ENCODE results near the gene PLEKHA7.
A peak's percentile ranks its signal among the peaks of the same experiment; 100 is the strongest.

PLEKHA7 gene

DNA sequence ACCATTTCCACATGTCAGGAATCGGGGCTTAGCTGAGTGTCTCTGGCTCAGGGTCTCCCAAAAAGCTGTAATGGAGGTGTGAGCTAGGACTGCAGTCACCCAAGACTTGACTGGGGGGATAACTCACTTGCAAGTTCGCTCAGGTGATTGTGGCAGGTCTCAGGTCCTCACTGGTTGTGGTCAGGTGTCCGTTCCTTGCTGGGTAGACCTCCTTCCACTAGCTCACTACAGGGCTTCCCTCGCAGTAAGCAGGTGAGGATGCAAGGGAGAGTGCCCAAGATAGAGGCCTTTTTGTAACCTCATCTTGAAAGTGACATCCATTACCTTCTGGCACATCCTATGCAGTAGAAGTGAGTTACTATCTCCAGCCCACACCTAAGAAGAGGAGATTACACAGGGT is 246.3 kb downstream of the PLEKHA7 start:
- DNase-seq: no peak

DNA sequence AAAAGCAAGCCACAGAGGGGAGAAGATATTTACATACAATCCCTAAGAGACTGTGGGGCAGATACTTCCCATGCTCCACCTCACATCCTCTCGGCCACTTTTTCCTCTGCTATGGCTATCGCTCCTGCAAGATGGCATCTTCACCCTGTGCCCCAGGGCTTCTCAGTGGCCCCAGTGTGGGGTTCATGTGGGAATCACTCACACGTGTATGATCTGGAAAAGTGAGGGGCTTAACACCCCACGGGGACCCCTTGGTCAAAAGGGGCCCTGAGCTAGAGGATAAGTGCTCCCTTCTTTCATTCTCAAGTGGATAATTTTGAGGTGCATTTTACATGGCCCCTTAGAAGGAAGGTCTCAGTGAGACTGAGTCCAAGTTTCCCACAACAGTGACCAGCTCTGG is 247.1 kb downstream of the PLEKHA7 start:
- no peak for DNase-seq

DNA sequence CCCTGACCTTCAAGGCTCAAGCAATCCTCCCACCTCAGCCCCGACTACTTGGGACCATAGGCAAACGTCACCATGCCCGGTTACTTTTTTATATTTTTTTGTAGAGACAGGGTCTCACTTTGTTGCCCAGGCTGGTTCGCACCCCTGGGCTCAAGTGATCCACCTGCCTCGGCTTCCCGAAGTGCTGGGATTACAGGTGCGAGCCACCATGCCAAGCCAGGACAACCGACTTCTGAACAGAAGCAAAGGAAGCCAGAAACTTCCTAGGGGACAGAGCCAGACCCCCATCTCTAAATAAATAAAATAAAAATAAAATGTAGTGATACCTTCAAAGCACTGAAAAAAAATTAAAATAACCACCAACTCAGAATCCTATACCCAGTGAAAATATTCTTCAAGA is 249.3 kb downstream of the PLEKHA7 start:
- no peak for DNase-seq

DNA sequence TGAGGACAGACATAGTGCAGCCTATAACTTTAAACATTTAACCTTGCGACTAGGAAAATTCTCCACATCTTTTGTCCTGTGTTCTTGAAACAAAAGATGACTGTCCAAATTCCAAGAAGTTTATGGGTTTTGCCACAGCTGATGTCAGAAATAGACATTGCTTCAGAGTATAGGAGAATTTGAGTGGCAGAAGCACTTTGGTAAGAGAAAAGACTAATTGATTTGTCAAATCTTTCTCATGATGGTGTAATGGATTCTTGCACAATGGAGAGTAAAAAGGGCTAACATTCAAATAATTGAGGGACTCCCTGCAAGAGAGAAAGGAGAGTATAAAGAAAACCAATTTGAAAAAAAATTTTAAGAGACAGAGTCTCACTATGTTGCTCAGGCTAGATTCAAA is 250.5 kb downstream of the PLEKHA7 start:
- no peak for DNase-seq

DNA sequence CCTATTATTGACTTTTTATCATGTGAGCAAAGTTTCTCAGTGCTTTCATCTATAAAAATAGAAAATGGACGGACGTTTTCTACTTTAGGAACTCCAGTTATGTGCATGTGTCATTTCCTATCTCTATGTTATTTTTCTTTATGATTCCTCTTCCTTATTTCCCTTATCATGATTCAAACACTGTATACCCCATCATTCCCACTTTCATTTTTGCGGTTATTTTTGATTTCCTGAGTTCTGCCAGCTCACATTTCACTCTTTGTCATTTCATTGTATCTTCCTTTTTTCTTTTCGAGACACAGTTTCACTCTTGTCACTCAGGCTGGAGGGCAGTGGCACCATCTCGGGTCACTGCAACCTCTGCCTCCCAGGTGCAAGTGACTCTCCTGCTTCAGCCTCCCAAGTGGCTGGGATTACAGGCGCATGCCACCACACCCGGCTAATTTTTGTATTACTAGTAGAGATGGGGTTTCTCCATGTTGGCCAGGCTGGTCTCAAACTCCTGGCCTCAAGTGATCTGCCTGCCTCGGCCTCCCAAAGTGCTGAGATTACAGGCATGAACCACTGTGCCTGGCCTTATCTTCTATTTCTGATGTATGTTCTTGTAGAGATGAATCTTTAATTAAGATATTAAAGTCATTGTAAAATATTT is 254.2 kb downstream of the PLEKHA7 start:
- no peak for DNase-seq

DNA sequence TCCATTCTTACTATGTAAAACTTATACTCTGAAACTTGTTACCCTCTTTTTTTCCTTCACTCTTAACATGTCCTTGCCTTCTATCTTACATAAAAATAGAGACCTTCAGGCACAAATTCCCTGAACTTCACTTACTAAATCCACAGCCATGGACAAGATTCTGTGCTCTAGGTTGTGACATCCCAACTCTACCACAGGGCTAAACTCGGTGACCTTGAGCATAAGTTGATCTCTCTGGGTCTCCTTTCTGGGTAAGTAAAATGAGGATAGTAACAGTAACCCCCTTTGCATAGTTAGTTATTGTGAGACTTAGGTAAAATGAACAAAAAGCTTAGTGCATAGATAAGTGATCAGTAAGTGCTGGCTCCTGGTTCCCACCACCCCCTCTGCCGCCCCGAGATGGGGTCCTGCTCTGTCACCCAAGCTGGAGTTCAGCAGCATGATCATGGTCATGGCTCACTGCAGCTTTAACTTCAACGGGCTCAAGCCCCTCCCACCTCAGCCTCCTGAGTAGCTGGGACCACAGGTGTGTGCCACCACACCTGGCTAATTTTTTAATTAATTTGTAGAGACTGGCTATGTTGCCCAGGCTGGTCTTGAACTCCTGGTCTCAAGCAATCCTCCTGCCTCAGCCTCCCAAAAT is 255.7 kb downstream of the PLEKHA7 start:
- DNase-seq: no peak

DNA sequence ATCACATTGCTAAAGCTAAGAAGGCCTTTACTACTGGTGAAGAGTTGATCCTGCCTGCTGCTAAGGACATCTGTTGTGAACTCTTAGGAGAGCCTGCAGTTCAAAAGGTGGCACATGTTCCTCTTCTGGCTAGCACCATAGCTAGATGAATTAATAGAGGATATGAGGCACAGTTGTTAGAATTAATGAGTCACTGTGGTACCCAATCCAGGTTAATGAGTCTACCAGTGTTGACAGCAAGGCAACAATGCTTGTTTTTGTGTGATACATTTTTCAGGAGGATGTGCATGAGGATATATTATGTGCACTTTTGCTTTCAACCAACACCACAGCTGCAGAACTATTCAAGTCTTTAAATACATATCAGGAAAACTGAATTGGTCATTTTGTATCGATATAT is 263.8 kb downstream of the PLEKHA7 start:
- no peak for DNase-seq

DNA sequence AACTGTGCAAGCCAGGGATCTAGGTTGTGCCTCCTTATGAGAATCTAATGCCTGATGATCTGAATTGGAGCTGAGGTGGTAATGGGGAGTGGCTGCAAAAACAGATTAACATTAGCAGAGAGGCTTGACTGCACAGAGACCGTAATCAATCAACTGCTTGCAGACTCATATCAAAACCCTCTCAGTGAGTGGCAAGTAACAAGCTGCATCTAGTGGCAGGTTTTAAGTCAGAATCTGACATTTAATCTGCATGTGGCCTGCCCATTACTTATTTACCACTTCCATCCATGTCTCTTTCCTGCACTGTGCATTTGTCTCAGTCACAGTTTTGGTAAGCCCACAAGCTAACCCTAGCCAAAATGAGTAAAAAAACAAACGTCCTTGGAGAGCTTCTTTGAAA is 264.5 kb downstream of the PLEKHA7 start:
- no peak for DNase-seq

DNA sequence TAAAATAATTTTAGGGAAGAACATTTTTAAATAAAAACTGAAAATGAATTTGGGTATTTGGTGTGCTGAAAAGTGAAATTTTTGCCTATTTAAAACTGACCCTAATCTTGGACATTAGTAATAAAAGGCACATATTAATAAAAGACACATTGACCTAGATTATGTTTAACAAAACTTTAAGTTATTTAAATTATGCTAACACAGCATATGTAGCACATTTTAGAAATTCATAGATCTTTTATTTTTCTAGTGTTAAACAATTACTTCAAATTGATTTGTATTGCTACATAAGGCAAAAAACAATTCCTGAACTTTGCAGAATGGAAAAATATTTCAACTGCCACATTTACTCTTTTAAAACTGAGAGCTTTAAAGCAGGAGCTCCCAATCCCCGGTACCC is 265.1 kb downstream of the PLEKHA7 start:
- DNase-seq: no peak

DNA sequence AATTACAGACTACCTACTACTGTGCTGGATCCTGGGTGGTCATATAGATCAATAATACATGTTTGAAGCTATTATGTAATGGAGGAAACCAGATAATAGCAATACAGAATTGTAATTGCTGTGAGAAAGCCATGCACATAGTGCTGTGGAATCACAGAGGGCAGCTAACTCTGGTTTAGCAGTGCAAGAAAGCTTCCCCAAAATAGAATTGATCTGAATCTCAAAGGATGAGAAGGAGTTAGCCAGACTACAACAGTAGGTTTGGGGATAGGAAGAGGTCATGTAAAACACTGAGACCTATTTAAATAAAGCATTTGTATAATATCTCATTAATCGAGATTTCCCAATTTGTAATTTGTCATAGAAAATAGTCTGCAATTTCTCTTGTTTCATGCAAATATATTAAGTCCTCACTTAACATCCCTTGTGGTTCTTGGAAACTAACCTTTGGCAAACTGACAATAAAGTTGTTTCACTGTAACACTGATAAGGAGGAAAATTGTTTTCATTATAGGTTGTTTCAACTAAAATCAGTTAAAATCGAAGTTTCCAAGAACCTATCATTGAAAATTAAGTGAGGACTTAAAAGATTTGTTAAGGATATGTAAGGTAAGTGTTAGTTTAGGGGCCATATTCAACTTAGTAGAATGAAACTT is 268.1 kb downstream of the PLEKHA7 start:
- DNase-seq: no peak

DNA sequence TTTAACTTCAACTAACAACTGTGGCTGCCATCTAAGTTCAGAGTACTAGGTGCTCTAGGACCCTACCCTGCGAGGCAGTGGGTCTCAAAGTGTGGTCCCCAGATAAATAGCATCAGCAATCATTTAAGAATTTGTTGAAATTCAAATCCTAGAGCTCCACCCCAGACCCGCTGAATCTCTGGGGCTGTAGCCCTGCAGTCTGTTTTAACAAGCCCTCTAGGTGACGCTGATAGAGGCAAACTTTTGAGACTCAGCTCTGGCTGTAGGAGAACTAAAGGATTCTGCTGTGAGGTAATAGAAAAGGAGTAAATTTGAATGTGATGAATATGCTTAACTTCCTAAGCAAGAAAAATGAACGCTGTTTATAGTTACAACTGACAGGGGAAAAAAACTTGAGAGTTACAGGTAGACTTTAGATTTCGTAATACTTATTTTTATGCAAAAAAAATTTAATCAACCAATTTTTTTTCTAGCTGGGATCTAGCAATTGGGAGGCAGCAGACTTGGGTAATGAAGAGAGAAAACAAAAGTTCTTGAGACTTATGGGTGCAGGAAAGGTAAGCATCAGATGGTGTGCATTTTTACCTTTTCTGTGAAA is 270.0 kb downstream of the PLEKHA7 start:
- no peak for DNase-seq

DNA sequence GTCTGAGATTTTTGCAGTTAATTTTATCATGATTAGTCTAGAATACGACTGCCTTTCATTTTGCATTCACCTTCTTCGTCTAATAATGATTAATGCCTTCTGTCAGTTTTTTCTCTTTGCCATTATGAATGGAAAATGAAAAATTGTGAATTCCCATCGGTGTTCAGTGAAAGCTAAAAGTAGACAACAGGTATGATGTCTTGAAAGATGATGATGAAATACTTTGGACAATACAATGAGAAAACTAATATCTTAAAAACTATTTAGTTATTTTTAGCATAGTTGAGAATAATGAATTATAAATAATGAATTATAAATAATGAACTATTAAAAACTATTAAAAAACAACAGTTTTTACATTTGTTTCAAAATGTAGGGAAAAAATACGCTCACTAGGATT is 270.7 kb downstream of the PLEKHA7 start:
- DNase-seq: no peak

DNA sequence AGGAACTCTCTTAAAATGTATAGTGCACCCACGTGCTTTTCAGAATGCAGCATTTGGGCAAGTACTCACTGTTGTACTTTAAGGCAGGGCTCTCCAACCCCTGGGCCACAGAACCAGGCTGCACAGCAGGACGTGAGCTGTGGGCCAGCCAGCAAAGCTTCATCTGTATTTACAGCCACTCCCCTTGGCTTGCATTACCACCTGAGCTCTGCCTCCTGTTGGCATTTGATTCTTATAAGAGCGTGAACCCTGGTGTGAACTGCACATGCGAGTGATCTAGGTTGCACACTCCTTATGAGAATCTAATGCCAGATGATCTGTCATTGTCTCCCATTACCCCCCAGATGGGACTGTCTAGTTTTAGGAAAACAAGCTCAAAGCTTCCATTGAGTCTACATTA is 272.7 kb downstream of the PLEKHA7 start:
- DNase-seq: no peak

DNA sequence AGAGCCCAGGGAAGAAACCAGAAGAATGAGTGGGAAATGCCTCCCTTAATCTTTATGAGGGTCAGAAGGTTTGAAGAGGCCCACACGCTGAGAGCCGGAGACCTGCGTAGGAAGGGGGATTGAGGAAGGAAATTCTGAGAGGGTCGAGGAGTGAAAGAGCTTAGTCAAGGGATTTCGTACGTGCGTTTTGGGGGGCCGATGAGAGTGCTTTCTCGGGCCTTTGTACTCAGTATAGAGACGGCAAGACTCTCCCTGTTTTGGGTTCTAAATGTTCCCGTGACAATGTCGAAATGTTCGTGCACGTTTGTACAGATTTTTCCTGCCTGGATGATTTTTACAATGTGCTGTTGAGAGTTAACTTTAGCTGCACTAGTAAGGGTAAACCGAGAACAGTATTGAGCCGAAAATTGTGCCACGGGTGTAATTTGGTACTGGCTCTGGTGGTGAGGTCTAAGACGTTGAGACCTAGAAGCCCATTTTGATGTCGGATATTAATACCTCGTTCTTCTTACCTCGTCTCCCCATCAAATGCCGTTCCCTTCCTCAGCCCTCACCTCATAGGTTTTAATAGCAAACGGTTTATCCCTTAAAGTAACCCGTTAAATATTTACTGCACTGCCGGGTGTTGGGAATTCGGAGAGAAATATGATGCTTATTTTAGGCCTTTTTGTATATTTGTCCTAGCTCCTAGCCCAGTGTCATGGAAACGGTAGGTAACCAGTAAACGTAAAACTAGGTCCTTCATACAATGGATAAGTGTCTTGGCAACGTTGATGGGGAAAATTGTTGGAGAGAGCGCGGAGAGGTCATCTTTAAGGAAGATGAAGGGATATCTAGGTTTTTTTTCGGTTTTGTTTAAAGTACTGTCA is 275.0 kb downstream of the PLEKHA7 start:
- DNase-seq: no peak

DNA sequence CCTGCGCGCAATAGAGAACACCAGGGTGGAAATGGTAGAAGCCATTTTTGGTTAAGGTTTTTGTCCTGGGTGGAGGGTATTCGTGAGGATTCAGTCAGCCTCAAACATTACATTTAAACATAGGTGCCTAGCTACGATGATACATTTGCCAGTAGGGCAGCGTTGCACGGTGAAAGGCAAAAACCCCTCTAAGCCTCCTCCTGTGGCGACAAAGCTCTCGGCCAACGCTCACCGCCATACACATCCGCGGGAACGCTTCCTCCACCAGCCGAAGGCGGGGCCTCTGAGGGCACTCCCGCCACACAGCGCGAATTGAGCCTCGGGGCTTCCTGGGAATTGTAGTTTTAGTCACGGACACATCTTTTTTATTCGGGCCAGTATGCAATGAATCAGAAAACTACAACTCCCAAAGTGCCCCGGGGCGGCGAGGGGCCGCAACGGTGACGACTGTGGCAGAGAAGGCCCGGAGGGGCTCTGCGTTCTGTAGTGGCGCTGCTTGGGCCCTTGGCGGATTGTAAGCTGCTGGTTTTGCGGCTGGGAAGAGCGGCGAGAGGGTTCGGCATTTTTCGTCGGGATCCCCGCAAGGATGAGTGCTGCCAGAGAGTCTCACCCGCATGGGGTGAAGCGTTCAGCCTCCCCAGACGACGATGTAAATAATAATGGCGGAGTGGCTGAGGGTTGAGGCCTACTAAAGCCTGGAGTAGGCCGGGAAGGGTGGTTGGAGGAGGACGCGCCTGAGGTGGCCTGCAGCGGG is 275.8 kb downstream of the PLEKHA7 start, which contains the start of gene C11orf58:
C11orf58 (plus strand) TSS at position 455 of the 754 bp plus-strand sequence; CDS start at position 587, 132 bp downstream.
- DNase-seq: peak; percentile 96 to 98

DNA sequence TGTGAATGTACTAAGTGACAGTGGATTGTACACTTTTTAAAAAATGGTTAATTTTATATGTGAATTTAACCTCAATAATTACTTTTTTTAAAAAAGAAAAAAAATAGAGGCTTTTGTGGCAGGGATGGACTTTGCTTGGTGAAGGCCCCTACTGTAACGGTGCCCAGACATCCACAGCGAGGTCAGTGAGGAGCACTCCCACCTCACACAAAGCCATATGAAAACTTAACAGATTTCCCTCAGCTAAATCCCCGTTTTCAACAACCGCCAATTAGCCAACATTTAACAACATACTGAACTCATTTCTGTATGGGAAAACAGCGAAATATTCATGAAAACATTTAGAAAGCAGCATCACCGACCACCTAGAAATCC is 276.4 kb downstream of the PLEKHA7 start:
- no peak for DNase-seq

All from CD4-positive, alpha-beta T cell treated with Interleukin-1 beta for 1 hour (primary cell).